Central memory CD8-positive, alpha-beta T cell (primary cell): ENCODE results near the gene PAGE2B.

ENCODE experiments used
- ATAC-seq: fragments of 150-1000 bp; cut with Tn5 transposase; replicated peaks from 2 replicates; pipeline ENCODE4 v1.10.0; 2022; ENCODE audit warnings: mild to moderate bottlenecking, moderate FRiP score, moderate number of reproducible peaks; ENCODE audit not compliant: poor library complexity, severe bottlenecking; ENCODE audit errors: extremely low read depth
- DNase-seq, 2 donors: peaks; one replicate each; pipeline ENCODE4 v3.0.0; 2021; ENCODE audit warnings: low spot score in 2 of 2
- H3K27ac Mint-ChIP-seq: one replicate; pipeline ENCODE4 v1.8.0; 2022; ENCODE audit warnings: low read depth, mild to moderate bottlenecking, moderate library complexity, mixed read lengths
- H3K27me3 Mint-ChIP-seq: one replicate; pipeline ENCODE4 v1.8.0; 2022; ENCODE audit warnings: mixed read lengths
- H3K36me3 Mint-ChIP-seq: one replicate; pipeline ENCODE4 v1.8.0; 2022; ENCODE audit warnings: mild to moderate bottlenecking, moderate library complexity, mixed read lengths; ENCODE audit not compliant: insufficient read depth
- H3K4me1 Mint-ChIP-seq: one replicate; pipeline ENCODE4 v1.8.0; 2022; ENCODE audit warnings: mixed read lengths
- H3K4me3 Mint-ChIP-seq: one replicate; pipeline ENCODE4 v1.8.0; 2022; ENCODE audit warnings: mild to moderate bottlenecking, moderate library complexity, mixed read lengths
- H3K9me3 Mint-ChIP-seq: one replicate; pipeline ENCODE4 v1.8.0; 2022; ENCODE audit warnings: mixed read lengths

The PAGE2B gene

DNA sequence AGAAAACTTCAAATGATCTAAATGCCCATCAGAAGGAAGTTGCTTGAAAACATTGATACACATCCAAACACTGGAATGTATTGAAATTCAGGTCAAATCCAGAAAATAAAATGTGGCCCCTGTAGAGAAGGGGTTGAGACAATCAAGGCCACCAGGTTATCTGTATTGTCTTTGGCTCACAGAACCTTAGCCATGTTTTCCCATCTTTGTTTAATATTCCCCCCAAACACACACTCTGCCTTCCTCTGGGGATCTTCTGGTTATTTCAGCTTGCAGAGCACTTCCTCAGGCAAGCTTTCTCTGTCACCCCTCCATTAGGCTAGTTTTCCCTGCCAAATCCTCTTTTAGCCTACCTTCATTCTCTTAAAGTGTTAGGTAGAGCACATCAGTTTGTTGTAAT is 44.4 kb downstream of the PAGE2B start:
- DNase-seq (no peak), ATAC-seq (no peak)
- H3K27me3 Mint-ChIP-seq = peaks cover 8% of the 10 kb centered on the region
- H3K9me3 Mint-ChIP-seq = no peaks in the 10 kb centered on the region
- H3K4me3 Mint-ChIP-seq = peak overlapping the region; percentile 72
- peak overlapping the region; percentile 55 for H3K27ac Mint-ChIP-seq
- peaks cover 27% of the 10 kb centered on the region for H3K4me1 Mint-ChIP-seq
- H3K36me3 Mint-ChIP-seq = no peaks in the 10 kb centered on the region

DNA sequence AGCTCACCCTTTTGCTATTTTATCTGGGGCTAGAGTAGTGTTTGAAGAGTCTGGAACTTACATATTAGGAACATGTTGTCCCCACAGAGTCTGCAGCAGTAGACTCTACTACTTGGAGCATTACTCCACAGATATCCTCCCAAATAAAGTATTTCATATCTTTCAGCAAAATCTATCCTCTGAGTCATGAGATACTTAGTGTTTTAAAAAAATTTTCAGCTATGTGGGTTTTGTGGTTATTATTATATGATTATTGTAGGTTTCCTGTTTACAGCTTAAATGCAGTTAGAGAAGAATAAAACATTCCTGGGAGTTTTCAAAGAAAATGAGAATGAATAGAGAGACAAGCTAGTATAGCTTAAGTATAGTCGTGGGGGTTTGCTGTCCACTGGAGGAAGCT is 44.9 kb downstream of the PAGE2B start:
- no peaks in the 10 kb centered on the region for H3K36me3 Mint-ChIP-seq
- H3K27ac Mint-ChIP-seq = peak overlapping the region; percentile 55
- ATAC-seq (no peak), DNase-seq (no peak)
- H3K9me3 Mint-ChIP-seq = no peaks in the 10 kb centered on the region
- peaks cover 8% of the 10 kb centered on the region for H3K27me3 Mint-ChIP-seq
- peaks cover 27% of the 10 kb centered on the region for H3K4me1 Mint-ChIP-seq
- H3K4me3 Mint-ChIP-seq = peak overlapping the region; percentile 72

DNA sequence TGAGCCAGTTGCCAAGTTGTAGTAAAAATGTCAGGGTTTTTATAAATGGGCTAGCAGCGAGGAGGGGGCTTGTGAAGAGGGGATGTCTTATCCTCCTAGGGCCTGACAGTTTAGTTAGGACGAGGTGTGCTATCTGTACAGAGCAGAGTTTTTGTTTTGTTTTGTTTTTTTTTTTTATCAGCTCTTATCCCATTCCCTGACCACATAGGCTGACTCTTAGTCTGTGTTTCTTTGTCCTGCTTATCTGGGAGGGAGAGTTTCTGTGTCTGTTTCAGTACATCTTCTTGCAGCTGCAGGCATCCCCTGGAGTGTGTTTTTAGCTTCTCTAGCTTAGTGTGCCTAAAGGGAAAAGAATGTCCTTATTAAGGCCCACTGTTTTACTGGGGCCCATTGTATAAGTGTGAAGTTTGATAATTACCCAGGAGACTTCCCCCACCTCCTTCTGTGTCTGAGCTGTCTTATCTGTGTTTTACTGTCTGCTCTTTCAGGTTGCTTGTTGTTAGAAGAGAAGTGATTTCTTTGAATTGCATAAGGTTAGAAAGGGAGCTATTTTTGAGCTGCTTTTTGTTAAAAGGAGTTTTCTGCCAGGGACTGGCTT is 46.0 kb downstream of the PAGE2B start:
- H3K27ac Mint-ChIP-seq = peak overlapping the region; percentile 62

DNA sequence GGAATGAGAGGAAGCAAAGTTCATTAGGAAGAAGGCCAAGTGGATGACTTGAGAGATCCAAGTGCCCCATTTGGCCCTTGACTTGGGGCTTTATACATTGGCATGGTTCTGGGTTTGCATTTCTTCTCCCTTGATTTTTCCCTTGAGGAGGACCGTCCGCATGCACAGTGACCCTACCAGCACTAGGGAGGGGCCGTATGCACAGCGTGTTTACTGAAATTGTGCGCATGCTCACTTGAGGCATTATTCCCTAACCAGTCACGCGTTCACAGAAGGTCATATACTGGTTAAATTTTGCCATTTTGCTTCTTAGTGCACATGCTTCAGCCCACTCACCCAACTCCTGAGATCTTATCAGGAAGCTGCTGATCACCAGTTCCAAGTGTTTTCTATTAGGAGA is 49.1 kb downstream of the PAGE2B start:
- ATAC-seq = no peak
- no peaks in the 10 kb centered on the region for H3K9me3 Mint-ChIP-seq
- no peak overlapping the region for H3K4me3 Mint-ChIP-seq
- H3K27me3 Mint-ChIP-seq = peaks cover 8% of the 10 kb centered on the region
- peaks cover 21% of the 10 kb centered on the region for H3K4me1 Mint-ChIP-seq
- no peak overlapping the region for H3K27ac Mint-ChIP-seq
- DNase-seq = no peak
- H3K36me3 Mint-ChIP-seq = no peaks in the 10 kb centered on the region

More for the DNA sequence above, 46.0 kb downstream of the PAGE2B start:
- H3K9me3 Mint-ChIP-seq = no peaks in the 10 kb centered on the region
- no peaks in the 10 kb centered on the region for H3K36me3 Mint-ChIP-seq
- H3K4me1 Mint-ChIP-seq = peaks cover 27% of the 10 kb centered on the region
- no peak overlapping the region for H3K4me3 Mint-ChIP-seq
- ATAC-seq (no peak), DNase-seq (no peak)
- H3K27me3 Mint-ChIP-seq = peaks cover 8% of the 10 kb centered on the region

DNA sequence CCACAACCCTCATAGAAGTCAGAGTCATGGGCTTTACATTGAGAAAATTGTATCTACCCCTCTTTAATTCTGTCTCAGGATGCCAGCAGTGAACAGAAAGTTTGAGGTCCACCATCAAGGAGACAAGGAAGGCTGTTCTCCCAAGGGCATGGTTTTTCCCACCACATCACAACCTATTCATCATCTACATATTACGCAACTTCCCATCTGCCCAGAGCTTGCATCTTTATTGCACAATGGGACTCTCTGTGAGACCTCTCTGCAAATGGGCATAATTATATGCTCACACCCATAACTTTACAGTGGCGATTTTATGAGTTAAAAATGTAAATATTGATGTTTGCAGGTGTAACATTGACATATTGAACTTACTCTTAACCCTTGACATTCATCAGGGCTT is 52.9 kb downstream of the PAGE2B start:
- Mint-ChIP-seq H3K4me3 (no peak overlapping the region), H3K9me3 (no peaks in the 10 kb centered on the region), H3K36me3 (no peaks in the 10 kb centered on the region), H3K4me1 (no peaks in the 10 kb centered on the region), H3K27me3 (peaks cover 8% of the 10 kb centered on the region), H3K27ac (no peak overlapping the region)
- DNase-seq (no peak), ATAC-seq (no peak)
